Stimulated activated CD8-positive, alpha-beta memory T cell treated with anti-CD3 and anti-CD28 coated beads, Interleukin-12 subunit alpha, Interleukin-12 subunit beta, amount 100 ng/mL, for 24 hours (primary cell): ENCODE results near the gene SDK2.

Experiments
- DNase-seq: peaks from one replicate; pipeline ENCODE4 v3.0.0-alpha.2; 2020; ENCODE audit errors: extremely low read depth

The SDK2 gene

DNA sequence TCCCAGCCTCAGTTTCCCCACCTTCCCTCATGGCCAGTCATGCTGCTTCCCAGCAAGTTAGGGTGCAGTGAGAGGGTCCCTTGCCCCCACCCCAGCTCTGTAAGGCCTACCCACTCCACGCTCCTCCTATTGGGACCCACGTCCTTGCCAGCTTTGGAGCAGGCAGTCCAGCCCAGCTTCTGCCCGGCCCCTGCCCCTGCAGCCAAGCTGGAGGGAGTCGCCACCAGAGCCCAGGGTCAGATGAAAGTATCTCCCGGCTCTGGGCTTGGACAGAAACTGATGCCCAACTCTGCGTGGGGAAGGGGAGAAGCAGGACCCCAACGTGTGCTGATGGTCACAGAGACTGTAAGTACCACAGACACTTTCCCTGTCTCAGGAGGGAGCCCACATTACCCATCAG, 32.6 kb downstream of the SDK2 start:
- DNase-seq = no peak

DNA sequence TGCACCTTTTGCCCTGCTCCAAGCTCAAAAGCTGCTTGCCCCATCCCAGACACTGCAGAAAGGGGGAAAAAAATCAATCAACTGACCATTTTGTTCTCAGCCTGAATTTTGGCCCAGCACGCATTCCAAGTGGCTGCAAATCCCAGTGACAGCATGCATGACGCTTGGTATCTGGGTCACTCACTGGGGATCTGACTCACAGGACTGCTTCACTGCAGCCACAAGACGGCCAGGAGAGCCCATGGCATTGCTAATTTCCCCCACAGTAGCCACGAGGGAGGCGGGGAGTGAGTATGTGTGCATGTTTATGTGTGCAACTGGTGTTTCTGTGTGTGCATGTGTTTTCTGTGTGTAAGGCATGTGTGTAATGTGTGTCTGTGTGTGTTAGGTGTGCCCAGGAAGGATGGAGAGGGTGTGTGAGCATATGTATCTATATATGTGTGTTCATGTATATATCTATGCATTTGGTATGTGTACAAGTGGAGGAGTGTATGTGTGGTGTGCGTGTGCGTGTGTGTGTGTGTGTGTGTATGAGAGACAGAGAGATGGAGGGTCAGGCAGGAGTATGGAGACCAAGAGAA, 33.8 kb downstream of the SDK2 start:
- no peak for DNase-seq

DNA sequence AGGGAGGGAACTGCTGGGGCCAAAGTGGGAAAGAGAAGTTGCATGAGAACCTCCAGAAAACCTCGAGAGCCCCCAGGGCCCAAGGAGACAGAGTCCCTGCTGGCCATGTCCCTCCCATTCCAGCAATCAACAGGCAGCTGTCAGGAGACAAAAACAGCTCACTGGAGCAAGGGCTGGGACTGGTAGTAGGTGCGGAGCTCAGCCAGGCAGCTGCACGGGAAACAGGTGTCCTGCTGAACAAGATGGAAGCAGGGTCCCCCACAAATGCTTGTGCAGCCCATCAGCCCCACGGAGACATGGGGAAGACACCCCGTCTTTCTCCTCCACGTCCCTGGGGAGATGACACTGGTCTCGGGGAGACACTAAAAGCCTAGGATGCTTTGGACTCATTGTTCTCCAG, 34.5 kb downstream of the SDK2 start:
- DNase-seq = no peak

DNA sequence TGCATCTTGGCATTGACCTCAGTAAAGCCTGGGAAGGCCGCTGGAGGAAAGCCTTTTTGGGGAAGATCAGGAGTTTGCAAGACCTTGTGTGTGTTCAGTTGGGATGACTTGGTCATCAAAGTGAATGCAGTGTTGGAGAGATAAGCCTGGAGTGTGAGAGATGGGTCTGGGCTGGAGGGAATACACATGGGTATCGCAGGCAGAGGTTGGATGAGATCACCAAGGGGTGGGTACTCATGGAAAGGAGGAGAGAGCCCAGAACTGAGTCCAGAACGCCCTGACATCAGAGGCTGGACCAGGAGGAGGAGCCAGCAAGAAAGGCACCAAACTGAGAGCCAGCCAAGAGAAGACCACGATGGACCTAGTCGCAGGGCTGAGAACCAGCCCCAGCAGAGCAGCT, 35.2 kb downstream of the SDK2 start:
- DNase-seq = no peak

DNA sequence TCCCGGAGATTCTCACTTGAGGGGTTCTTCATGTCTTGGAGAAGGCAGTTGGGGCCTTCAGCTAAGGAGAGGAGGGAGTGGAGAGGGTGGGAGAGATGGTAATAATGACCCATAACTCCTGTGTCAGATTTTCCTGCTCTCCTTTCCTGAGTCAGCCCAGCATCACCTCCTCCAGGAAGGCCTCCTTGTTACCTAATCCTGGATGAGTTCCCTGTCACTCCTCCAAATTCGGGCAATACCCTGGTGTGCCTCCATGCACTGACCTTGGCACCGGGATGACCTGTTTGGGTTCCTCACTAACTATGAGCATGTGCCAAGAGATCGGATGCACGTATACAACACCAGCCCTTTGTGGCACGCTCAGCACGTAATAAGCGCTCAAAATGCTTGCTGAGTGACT, 38.8 kb downstream of the SDK2 start:
- no peak for DNase-seq

DNA sequence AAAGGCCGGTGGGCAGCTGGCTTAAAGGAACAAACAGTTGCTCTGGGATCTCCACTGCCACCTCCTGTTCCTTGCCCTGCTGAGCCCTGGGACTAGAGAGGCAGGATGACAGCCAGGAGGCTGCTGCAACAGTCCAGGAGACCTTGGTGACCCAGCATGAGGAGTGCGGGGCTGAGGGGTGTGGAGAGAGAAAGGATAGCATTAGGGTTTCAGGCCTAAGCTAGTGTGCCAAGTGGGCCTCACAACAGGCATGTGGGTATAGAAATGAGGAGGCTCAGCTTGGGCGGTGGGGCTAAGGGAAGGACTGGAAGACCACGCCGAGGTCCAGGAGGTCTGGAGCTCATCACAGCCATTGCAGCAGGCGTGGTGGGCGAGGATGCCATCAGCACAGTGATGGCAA, 39.8 kb downstream of the SDK2 start:
- no peak for DNase-seq

DNA sequence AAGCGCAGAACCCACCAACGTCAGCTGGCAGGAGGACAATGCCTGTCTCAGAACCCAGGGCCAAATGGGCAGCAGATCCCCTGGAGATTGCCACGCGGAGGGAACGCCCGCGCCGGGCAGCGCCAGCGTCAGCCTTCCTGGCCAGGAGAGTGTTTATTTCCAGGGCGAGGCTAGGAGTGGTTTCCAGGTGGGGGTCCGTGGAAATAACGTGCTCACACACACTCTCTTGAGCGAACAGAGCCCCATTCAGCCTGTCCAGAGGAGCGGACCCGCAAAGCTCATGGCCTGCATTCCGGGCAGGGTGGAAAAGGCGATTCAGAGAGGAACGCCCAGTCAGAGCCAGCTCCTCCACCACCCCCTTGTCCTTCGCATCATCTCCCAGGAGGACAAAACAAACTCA, 40.3 kb downstream of the SDK2 start:
- no peak for DNase-seq

DNA sequence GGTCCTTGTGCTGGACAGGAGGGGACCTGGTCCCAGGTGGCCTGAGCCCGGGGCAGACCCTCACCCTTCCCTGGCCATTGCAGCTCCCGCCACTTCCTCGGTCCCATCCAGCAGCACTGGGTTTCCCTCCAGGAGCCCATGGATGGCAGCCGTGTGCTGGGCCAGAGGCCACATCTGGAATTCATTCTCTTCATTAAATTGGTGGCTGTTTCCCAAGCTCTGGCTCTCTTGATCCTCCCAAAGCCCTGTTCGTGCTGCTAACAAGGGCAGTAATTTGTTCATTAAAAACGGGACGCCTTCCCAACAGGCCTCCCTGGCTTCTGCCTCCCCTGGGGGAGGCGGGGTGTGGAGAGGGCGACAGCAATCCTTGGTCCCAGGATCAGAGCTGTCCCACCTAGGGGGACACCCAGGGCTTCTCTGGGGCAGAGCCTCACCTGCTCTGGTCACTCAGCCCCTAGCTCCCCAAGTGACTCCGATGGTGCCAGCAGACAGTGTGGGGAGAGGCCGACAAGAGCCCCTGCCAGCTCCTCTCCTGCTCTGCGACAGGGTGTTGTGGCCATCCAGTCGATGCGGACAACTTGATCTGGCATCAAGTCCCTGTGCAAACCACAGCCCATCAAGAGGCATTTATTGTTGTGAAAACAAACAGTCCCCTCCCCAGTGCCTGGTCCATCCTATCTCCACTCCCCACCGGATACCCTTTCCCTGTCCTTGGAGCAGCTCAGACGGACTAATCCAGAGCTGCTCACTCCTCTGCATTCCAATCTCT, 44.0 kb downstream of the SDK2 start:
- no peak for DNase-seq

DNA sequence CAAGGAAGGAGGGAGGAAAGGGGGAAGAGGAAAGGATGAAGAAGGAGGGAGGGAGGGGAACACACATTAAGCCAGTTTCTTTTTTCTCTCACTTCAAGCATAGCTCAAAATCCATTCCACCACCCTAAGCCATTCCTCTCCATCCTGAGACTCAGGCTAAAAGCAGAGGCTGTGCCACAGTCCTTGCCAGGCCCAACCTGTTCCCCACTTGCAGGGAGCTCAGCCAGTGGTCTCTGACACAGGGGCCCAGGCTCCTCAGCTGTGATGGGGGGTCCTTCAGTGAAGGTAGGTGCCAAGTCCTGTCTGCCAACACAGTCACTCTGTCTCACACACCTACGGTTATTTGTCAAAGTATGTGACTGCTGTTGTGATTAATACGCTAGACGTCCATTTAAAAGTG, 44.6 kb downstream of the SDK2 start:
- no peak for DNase-seq

DNA sequence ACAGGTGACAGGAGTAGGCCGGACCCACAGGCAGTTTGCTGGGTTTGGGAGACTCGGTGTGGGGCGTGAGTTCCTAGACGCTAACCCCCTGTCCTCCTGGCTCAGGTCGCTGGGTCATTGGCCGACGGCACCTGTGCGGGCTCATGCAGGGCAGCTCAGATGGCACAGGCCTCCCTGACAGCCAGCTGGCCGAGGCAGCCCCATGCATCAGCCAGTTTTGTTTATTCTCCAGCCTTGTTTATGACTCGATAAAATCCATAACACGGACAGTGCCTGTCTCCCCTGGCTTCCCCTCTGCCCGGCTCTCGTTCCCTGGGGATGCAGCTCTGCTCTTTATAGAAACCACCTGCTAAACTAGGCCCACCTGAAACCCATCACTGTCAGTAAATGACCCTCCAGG, 46.0 kb downstream of the SDK2 start:
- no peak for DNase-seq

DNA sequence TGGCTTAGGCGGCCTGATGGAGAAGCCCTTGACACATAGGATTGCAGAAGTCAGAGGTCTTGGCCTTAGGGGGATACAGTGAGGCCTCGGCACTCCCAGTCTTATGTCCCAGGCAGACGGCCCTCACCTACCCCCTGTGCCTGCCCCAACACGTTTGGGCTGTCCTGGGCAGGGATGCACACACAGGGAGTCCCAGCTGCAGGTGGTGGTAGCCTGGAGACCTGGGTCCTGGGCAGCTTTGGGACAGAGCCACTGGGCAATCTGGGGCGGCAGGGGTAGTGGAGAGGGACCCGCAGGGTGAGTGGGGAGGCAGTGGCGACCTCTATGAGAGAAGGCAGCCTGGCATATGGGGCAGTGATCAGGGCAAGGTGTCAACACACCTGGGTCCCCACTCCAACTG, 48.3 kb downstream of the SDK2 start:
- DNase-seq = no peak

DNA sequence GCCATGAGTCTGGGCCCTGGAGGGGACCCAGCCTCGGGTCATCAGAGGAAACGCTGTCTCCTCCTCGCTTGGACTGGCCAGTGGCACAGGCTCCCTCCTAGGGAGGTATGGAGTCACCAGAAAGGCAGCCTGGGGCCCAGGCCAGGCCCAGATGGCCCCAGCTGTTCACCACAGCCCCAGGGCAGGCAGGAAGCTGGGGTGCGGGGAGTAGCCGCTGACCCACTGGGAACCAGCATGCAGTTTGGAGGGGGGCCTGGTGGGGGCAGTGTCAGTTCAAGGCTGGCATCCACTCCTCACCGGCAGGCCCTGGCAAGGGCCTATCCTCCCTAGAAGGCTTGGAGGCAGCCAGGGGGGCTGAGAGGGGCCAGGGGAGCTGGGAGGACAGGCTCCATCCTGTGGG, 48.8 kb downstream of the SDK2 start:
- no peak for DNase-seq

DNA sequence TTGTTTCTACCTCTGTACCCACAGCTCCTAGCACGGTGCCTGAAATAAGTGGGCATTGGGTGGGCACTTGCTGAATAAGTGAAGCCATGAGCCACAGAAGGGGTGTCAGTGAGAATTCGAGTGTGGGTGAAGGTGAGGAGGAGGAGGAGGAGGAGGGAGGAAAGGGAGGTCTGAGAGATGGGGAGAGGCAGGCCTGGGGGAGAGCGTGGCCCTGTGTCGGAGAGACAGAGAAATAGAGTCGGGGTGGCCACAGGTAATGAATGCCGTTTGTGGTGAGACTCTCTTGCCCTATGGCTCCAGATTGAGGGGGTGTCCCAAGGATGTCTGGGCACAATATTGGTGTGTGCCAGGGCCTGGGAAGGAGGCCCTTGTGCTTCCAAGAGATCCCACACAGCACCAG, 49.2 kb downstream of the SDK2 start:
- no peak for DNase-seq

DNA sequence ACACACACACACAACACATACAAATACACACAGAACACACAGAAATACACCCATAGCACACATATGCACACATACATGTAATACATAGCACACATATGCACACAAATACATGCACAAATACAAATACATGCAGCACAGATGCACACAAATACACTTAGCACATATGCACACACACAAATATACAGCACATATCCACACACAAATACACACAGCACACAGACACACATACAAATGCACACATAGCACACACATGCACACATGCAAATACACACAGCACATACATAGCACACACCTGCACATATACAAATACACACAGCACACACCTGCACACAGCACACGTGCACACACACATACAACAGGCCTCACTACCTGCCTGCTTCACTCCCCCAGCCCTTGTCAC, 49.6 kb downstream of the SDK2 start:
- DNase-seq = no peak

DNA sequence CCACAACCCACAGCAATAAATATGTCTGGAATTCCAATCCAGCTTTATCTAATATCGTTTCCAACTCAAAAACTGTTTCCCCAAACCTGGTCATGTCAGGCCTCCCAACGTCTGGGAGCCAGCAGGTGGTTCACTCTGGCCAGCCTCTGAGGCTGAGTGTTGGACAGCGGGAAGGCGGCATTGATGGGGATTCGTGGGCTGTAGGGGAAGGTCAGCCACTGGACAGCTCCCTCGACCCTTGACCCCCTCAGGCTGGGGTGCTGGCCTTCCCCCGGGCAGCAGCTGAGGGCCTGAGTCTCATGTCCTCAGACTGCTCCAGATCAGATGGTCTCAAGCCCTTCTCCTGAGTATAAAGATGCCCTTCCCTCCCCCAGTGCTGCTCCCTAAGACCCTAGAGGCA, 50.2 kb downstream of the SDK2 start:
- DNase-seq = no peak

DNA sequence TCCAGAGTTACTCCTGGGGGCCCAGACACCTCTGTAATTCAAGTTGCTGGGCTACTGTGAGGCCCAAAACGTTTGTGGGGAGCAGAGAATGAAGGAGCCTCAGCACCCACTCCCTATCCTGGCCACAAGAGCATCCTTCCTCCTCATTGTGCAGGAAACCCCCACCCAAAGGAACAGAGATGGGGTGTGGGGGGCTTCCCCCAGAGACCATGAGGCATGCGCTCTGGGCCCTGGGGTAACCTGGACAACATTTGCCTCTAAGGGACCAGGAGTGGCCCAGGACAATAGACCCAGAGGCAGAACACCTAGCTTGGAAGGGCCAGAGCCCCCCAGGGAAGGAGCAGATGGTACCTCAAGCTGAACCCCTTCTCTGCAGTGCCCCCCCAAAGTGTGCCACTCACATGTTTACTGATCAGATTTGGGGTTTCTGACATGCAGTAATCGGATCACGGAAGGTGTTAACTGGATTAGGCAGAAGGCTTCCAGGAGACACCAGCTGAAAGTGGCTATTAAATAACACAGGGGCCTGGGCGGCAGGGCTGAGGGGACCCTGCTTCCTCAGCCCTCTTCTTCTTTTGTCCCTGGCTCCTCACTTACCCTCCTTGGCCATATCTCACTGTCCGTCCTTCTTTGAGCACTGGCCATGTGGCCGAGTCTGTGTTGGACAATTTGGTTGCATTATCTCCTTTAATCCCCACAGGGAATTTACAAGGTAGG, 50.8 kb downstream of the SDK2 start:
- DNase-seq = no peak

DNA sequence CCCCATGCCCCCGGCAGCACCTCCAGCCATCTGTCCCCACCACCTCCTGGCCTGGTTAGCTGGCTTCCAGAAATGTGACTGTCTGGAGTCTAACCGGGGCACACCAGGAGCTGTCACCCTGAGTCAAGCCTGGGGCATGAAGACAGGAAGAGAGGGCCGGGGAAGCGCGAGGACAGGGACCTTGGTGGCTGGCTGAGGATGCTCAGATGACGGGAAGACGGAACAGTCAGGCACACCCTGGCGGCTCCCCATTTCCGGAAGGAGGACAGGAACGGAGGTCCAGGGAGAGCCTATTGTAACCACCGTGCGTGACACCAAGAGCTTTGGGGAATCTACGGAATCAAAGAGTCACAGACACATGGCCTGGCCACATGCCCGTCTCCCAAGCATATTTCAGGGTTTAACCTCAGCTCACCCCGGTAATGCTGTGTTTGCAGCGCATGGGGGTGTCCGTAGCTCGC, 51.7 kb downstream of the SDK2 start:
- DNase-seq = no peak

DNA sequence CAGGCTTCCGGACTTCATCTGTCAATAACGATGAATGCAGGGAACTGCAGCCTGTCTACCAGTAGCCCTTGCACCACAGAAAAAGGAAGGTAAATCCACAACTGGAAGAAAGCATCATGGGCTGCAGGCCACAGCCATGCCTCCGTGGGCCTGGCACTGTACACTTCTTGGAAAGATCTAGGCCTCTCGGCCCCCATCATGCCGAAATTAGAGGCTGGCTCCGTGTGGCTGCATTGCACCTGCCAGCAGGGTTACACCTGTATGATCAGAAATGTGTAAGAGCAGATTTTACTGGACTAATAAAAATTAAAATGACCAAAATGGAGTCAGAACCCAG, 52.2 kb downstream of the SDK2 start:
- no peak for DNase-seq

DNA sequence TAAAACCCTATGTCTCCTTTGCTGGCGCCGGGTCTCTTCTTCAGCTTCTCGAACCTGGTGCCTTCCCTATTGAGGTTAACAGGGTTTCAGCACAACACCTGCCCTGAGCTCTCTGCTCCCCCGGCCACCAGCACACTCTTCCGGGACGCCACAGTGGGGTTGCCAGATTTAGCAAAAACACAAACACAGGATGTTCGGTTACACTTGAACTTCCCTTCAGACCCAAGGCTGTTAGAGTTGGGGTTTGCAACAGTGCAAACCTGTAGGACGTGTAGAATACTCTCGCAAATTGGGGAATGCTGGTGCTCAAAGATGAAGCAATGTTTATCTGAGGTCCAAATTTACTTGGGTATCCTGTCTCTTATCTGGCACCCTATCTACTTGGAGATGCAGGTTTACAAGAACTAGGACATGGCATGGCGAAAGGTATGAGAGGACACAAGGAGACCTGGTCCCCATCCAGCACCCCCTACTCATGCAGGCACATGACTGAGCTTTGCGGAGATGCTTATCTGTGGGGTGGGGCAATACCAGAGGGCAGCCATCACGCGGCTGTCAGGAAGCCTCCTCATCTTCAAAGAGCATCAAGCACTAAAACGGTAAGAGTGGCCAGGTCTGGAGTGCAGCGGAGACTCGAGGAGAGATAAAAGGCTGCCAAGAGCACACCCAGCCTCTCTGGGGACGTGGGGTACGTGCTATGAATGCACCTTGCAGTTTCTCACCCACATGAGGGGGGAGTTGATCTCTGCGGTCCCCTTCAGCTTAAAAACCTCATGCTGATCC, 52.8 kb downstream of the SDK2 start:
- DNase-seq = no peak

DNA sequence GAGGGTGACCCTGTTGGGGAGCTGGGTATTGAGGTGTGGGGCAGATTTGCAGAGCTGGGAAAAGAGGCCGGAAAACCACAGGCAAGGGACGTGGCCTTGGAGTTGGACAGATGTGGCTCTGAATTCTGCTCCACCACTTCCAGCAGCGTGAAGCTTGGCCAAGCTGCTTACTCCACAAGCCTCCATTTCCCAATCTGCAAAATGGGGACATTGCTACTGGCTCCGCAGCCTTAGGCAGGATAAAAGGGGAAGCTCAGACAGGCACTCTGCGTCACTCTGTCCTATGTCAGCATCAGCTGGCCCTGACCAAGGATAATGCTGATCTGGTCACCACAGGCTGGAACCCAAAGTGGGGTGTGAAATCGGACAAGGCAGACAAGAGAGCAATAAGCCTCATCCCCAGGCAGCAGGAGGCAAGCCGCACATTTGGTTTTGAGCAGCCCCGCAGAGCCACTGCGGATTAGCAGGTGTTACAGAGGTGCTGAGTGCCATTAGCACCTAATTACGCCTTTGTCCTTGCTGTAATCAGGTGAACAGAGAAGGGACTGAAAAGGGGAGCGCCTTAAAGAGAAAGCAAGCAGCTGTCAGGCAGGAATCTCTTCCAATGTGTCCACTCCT, 54.8 kb downstream of the SDK2 start:
- no peak for DNase-seq

DNA sequence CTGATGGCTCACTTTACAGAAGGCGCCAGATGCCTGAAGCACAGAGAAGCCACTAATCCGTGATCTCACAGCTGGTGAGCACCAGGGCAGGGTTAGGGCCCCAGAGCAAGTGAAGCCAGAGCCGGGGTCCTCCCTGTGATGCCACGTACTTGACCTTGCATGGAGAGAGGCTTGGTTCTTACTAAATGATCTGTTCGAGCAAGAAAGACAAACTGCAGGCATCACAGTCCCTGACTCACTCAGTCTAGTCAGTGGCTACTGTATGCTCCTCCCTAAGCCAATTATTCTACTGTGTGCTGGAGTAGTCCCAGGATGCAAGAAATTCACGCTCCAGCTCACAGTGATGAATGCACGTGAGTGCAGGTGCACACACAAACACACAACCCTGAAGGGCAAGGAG, 55.4 kb downstream of the SDK2 start:
- DNase-seq = no peak

DNA sequence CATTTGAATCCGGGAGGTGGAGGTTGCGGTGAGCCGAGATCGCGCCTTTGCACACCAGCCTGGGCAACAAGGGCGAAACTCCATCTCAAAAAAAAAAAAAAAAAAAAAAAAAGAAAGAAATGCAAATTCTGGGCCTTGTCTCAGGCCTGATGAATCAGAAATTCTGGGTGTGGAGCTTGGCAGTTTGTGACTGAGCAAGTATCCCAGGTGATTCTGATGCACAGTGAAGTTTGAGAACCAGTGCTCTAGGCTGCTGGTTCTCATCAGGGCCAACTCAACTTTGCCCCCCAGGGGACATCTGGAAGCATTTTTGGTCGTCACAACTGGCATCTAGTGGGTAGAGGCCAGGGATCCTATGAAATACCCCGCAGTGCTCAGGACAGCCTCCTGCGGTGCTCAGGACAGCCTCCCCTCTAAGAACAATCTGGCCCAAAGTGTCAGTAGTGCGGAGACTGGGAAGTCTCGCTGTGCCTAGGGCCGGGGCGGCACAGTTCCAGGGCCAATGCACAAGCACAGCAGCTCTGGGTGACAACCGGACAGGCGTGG, 55.9 kb downstream of the SDK2 start:
- DNase-seq = no peak
